GM23338 (cell line): ENCODE results near the gene GATM. TPM values are rescaled to one million over a fixed set of nuclear protein-coding genes. Genes with fewer than 3 reads are reported as not detected.

ENCODE experiments used
- CREB1 ChIP-seq: fragments of 250-450 bp; sonication (Bioruptor Pico); IDR thresholded peaks from 2 replicates; pipeline ENCODE4 v1.5.0; 2020; ENCODE audit warnings: low read depth, mild to moderate bottlenecking, moderate library complexity
- ETS1 ChIP-seq: IDR thresholded peaks from 2 replicates; pipeline ENCODE4 v1.6.1; 2016; ENCODE audit warnings: antibody characterized with exemption
- EZH2 ChIP-seq: fragments of 200-600 bp; sonication (generic); IDR thresholded peaks from one replicate; pipeline ENCODE4 v1.8.0; 2017; ENCODE audit warnings: antibody characterized with exemption, mild to moderate bottlenecking, low read depth; ENCODE audit not compliant: unreplicated experiment
- EZH2phosphoT487 ChIP-seq: fragments of 200-600 bp; sonication (generic); IDR thresholded peaks from one replicate; pipeline ENCODE4 v1.8.1; 2018; ENCODE audit warnings: antibody characterized with exemption; ENCODE audit not compliant: unreplicated experiment
- NANOG ChIP-seq: IDR thresholded peaks from 2 replicates; pipeline ENCODE4 v1.6.1; 2016; ENCODE audit warnings: antibody characterized with exemption, borderline replicate concordance
- POLR2AphosphoS5 ChIP-seq: IDR thresholded peaks from 2 replicates; pipeline ENCODE4 v1.6.1; 2016; ENCODE audit warnings: antibody characterized with exemption, low read depth
- STAT1 ChIP-seq: IDR thresholded peaks from one replicate; pipeline ENCODE4 v1.6.1; 2016; ENCODE audit warnings: antibody characterized with exemption; ENCODE audit not compliant: unreplicated experiment
- ZNF114 ChIP-seq: fragments of 250-450 bp; sonication (Bioruptor Pico); IDR thresholded peaks from 2 replicates; pipeline ENCODE4 v1.5.0; 2020; ENCODE audit warnings: mild to moderate bottlenecking, moderate library complexity
- ZNF331 ChIP-seq: fragments of 250-450 bp; sonication (Bioruptor Pico); IDR thresholded peaks from 2 replicates; pipeline ENCODE4 v1.5.0; 2020; ENCODE audit warnings: low read depth, mild to moderate bottlenecking, moderate library complexity
- ZNF462 ChIP-seq: fragments of 250-450 bp; sonication (Bioruptor Pico); IDR thresholded peaks from 2 replicates; pipeline ENCODE4 v1.5.0; 2020; ENCODE audit warnings: mild to moderate bottlenecking, moderate library complexity
- polyA plus RNA-seq: library from polyadenylated mRNA; unstranded; fragments of >200 nt; fragmentation: Nextera tagmentation; extraction: Ambion mirVana; gene quantifications from 2 replicates; pipeline ENCODE4 v1.2.1, GENCODE V29; 2016
- total RNA-seq: library from RNA; depleted of rRNA; stranded (reverse); fragments of >200 nt; shearing (Covaris generic); gene quantifications from 2 replicates; pipeline ENCODE4 v1.2.3, GENCODE V29; 2014

GATM gene
- total and polyA plus RNA-seq, 2 experiments from 2014 or later: 8.5 to 17.5 TPM

- TF ChIP-seq ZNF462 (CRISPR knock-in tag) (no peak), STAT1 (no peak), ZNF331 (CRISPR knock-in tag) (no peak), POLR2AphosphoS5 (no peak), EZH2 (no peak), CREB1 (CRISPR knock-in tag) (no peak), ZNF114 (CRISPR knock-in tag) (no peak), ETS1 (no peak), EZH2phosphoT487 (no peak), NANOG (no peak)
Measured at GRCh38 chr15:45373976-45374375, 4.4 kb downstream of the GATM start (continued).
